NCI-H146 (cell line): ENCODE results near the gene PRCD.

Experiments
- DNase-seq: peaks from one replicate; lab custom pipeline; 2025; lab: John Stamatoyannopoulos, UW

Gene PRCD

GRCh38 chr17:76540381-76541300, 797 bp downstream of the PRCD start:
- peak; percentile 93 for DNase-seq

- no peak for DNase-seq
Measured at GRCh38 chr17:76541739-76542454, 2.1 kb downstream of the PRCD start.

- no peak for DNase-seq
Measured at GRCh38 chr17:76542566-76542971, 2.7 kb downstream of the PRCD start.

- DNase-seq, result no peak
Measured at GRCh38 chr17:76542984-76543383, 3.1 kb downstream of the PRCD start.

- no peak for DNase-seq
Measured at GRCh38 chr17:76543482-76543825, 3.6 kb downstream of the PRCD start.

GRCh38 chr17:76543826-76544545, 4.1 kb downstream of the PRCD start:
- DNase-seq, result peak; percentile 39

GRCh38 chr17:76544546-76545365, 4.9 kb downstream of the PRCD start:
- no peak for DNase-seq

- DNase-seq, result no peak
Measured at GRCh38 chr17:76545918-76546555, 6.2 kb downstream of the PRCD start.

GRCh38 chr17:76546556-76547182, 6.8 kb downstream of the PRCD start:
- DNase-seq, result no peak

GRCh38 chr17:76547183-76547641, 7.4 kb downstream of the PRCD start:
- DNase-seq, result peak; percentile 62

- no peak for DNase-seq
Measured at GRCh38 chr17:76547642-76548202, 7.9 kb downstream of the PRCD start.

GRCh38 chr17:76548378-76549214, 8.8 kb downstream of the PRCD start:
- no peak for DNase-seq

- DNase-seq, result no peak
Measured at GRCh38 chr17:76549215-76549518, 9.3 kb downstream of the PRCD start.

- DNase-seq, result no peak
Measured at GRCh38 chr17:76549539-76549938, 9.7 kb downstream of the PRCD start.

GRCh38 chr17:76550712-76551615, 11.1 kb downstream of the PRCD start:
- DNase-seq, result no peak

GRCh38 chr17:76551685-76552084, 11.8 kb downstream of the PRCD start:
- DNase-seq, result no peak

GRCh38 chr17:76553178-76553908, 13.5 kb downstream of the PRCD start:
- no peak for DNase-seq

GRCh38 chr17:76554131-76554530, 14.3 kb downstream of the PRCD start:
- DNase-seq, result no peak
